ENCODE measurements around the gene IPO8. TPM values are rescaled to one million over a fixed set of nuclear protein-coding genes. Genes with fewer than 3 reads are reported as not detected.
A peak's percentile ranks its signal among the peaks of the same experiment; 100 is the strongest.
"Not testable (repeated sequence)": the region's sequence is repeated elsewhere in the genome, so short reads cannot be mapped to it uniquely, and the experiment has no call there.

The IPO8 gene
- total and polyA plus RNA-seq, 12 donors, result 5.0 to 64.6 (median 35.8) TPM

GRCh38 chr12:30617346-30618016 is 78.2 kb downstream of the IPO8 start:
- Histone ChIP-seq H3K27ac (no peak overlapping the region), H3K27me3 (no peaks in the 10 kb centered on the region), H3K4me1 (replicated peaks in 1 of 2) (peaks cover 4 to 5% of the 10 kb centered on the region in 2 donors), H3K36me3 (replicated peaks in 1 of 2) (no peaks in the 10 kb centered on the region), H3K9me3 (replicated peaks in 1 of 3) (no peaks in the 10 kb centered on the region), H3K4me3 (no peak overlapping the region)
- no peak for DNase-seq
- 80 to 86% (median 85%) methylated on average over 5 of the region's 5 CpGs for WGBS, 4 donors
- intact Hi-C loops (cut with DNase I), result no loop called here
- TF ChIP-seq POLR2A (IDR thresholded peaks at IDR 0.05) (no peak), CTCF (IDR thresholded peaks at IDR 0.05) (no peak)

GRCh38 chr12:30614031-30614430 is 81.6 kb downstream of the IPO8 start:
- intact Hi-C loops (cut with DNase I), result no loop called here
- no peak for DNase-seq
- TF ChIP-seq CTCF (IDR thresholded peaks at IDR 0.05) (no peak), POLR2A (IDR thresholded peaks at IDR 0.05) (no peak)
- H3K36me3 ChIP-seq (replicated peaks in 1 of 2), result no peaks in the 10 kb centered on the region
- H3K27me3 ChIP-seq, result no peaks in the 10 kb centered on the region
- no peaks in the 10 kb centered on the region for H3K9me3 ChIP-seq (replicated peaks in 1 of 3)
- H3K27ac ChIP-seq, result peak overlapping the region in 1 of 5 donors; percentile 15
- H3K4me1 ChIP-seq (replicated peaks in 1 of 2), result peaks cover 4 to 5% of the 10 kb centered on the region in 2 donors
- no peak overlapping the region for H3K4me3 ChIP-seq

- Histone ChIP-seq H3K27me3 (no peaks in the 10 kb centered on the region), H3K4me1 (replicated peaks in 1 of 2) (peaks cover 4 to 5% of the 10 kb centered on the region in 2 donors), H3K27ac (peak overlapping the region in 2 of 5 donors; percentile 36 to 56), H3K4me3 (no peak overlapping the region), H3K9me3 (replicated peaks in 1 of 3) (no peaks in the 10 kb centered on the region), H3K36me3 (replicated peaks in 1 of 2) (no peaks in the 10 kb centered on the region)
- peak in 1 of 7 donors; percentile 25 for DNase-seq
- TF ChIP-seq CTCF (IDR thresholded peaks at IDR 0.05), result no peak
- TF ChIP-seq POLR2A (IDR thresholded peaks at IDR 0.05), result no peak
- WGBS, 4 donors, result 41 to 45% (median 43%) methylated on average over 2 of the region's 2 CpGs
- intact Hi-C loops (cut with DNase I), result no loop called here
These were observed 82.4 kb downstream of the IPO8 start for GRCh38 chr12:30613119-30613830.

GRCh38 chr12:30610718-30611117 is 85.0 kb downstream of the IPO8 start:
- intact Hi-C loops (cut with DNase I), result no loop called here
- Histone ChIP-seq H3K27ac (no peak overlapping the region), H3K27me3 (no peaks in the 10 kb centered on the region), H3K36me3 (replicated peaks in 1 of 2) (no peaks in the 10 kb centered on the region), H3K9me3 (replicated peaks in 1 of 3) (no peaks in the 10 kb centered on the region), H3K4me1 (replicated peaks in 1 of 2) (peaks cover 4 to 5% of the 10 kb centered on the region in 2 donors), H3K4me3 (no peak overlapping the region)
- no peak for TF ChIP-seq POLR2A (IDR thresholded peaks at IDR 0.05)
- WGBS, 4 donors, result 76 to 93% (median 88%) methylated on average over 1 of the region's 1 CpG
- no peak for DNase-seq

GRCh38 chr12:30609819-30610218 is 85.8 kb downstream of the IPO8 start:
- H3K9me3 ChIP-seq (replicated peaks in 1 of 3); H3K36me3 ChIP-seq (replicated peaks in 1 of 2); H3K4me3 ChIP-seq; H3K27ac ChIP-seq; intact Hi-C loops (cut with DNase I); H3K27me3 ChIP-seq; H3K4me1 ChIP-seq (replicated peaks in 1 of 2); DNase-seq: not testable (repeated sequence)

GRCh38 chr12:30604302-30604701 is 91.4 kb downstream of the IPO8 start:
- intact Hi-C loops (cut with DNase I), result not testable (repeated sequence)

More at GRCh38 chr12:30604302-30604701, 91.4 kb downstream of the IPO8 start:
- not testable (repeated sequence) for H3K36me3 ChIP-seq (replicated peaks in 1 of 2); H3K9me3 ChIP-seq (replicated peaks in 1 of 3); DNase-seq; H3K4me1 ChIP-seq (replicated peaks in 1 of 2); H3K4me3 ChIP-seq; H3K27ac ChIP-seq; H3K27me3 ChIP-seq
- 70 to 83% (median 72%) methylated on average over 1 to 6 of the region's 6 CpGs for WGBS, 4 donors

Data from adrenal gland (tissue), 12 donors.